AG04450 (cell line): ENCODE results near the gene TP53AIP1. TPM values are rescaled to one million over a fixed set of nuclear protein-coding genes. Genes with fewer than 3 reads are reported as not detected.

Experiments used
- CTCF ChIA-PET: fragments of 300-600, 350-600 bp; formaldehyde crosslinking; extraction: SDS; loops from one replicate; lab custom pipeline; 2022; ENCODE audit warnings: antibody characterized with exemption, inconsistent platforms; lab: Charles Lee
- POLR2A ChIA-PET: fragments of 350-600 bp; formaldehyde crosslinking; extraction: SDS; loops from one replicate; lab custom pipeline; 2021; ENCODE audit warnings: antibody characterized with exemption, inconsistent platforms; lab: Yijun Ruan, JAX
- DNase-seq: peaks from one replicate; pipeline ENCODE4 v3.0.0-alpha.2; 2011; ENCODE audit warnings: low read depth, low spot score
- H3K27ac ChIP-seq: one replicate; pipeline ENCODE4 v1.5.1; 2012; ENCODE audit warnings: low read depth, low read length, control low read depth
- H3K27me3 ChIP-seq: one replicate; pipeline ENCODE4 v1.6.0; 2012; ENCODE audit warnings: low read length; ENCODE audit not compliant: control insufficient read depth, insufficient read depth
- H3K4me3 ChIP-seq: 2 replicates; pipeline ENCODE4 v1.5.1; 2011; ENCODE audit warnings: mild to moderate bottlenecking, low read depth, low read length, control low read depth
- H3K9me3 ChIP-seq: 2 replicates; pipeline ENCODE4 v1.5.1; 2012; ENCODE audit warnings: low read length; ENCODE audit not compliant: control insufficient read depth, insufficient read depth
- CTCF ChIP-seq: IDR thresholded peaks from 2 replicates; pipeline ENCODE4 v1.5.1; 2011; ENCODE audit warnings: low read depth, low read length, control low read depth, inconsistent platforms
- polyA plus RNA-seq: library from polyadenylated mRNA; depleted of rRNA; stranded (reverse); fragments of >200 nt; gene quantifications from 2 replicates; pipeline ENCODE4 v1.2.3, GENCODE V29; 2011

The TP53AIP1 gene
- polyA plus RNA-seq, 1 experiment: not detected

- ChIA-PET POLR2A (no interaction called here), CTCF (interaction anchor here (0.7 kb wide), 1 partner anchor 154 kb away, joined by 3 read pairs; no protein-coding TSS in a partner anchor)
- no peak overlapping the region for H3K27ac ChIP-seq
- H3K4me3 ChIP-seq: no peak overlapping the region
- DNase-seq: no peak
- H3K27me3 ChIP-seq: no peaks in the 10 kb centered on the region
- no peak for TF ChIP-seq CTCF
- no peaks in the 10 kb centered on the region for H3K9me3 ChIP-seq
Measured at GRCh38 chr11:128981254-128981653, 38.6 kb upstream of the TP53AIP1 start.

- no peaks in the 10 kb centered on the region for H3K27me3 ChIP-seq
- no peak for DNase-seq
- no peak overlapping the region for H3K27ac ChIP-seq
- H3K4me3 ChIP-seq: no peak overlapping the region
- CTCF ChIA-PET: interaction anchor here (1.1 kb wide), 1 partner anchor 110 kb away, joined by 3 read pairs; no protein-coding TSS in a partner anchor
- no peak for TF ChIP-seq CTCF
- no peaks in the 10 kb centered on the region for H3K9me3 ChIP-seq
- POLR2A ChIA-PET: no interaction called here
Measured at GRCh38 chr11:128970598-128971190, 28.0 kb upstream of the TP53AIP1 start.

- no peak for DNase-seq
- Histone ChIP-seq H3K27me3 (no peaks in the 10 kb centered on the region), H3K9me3 (no peaks in the 10 kb centered on the region), H3K27ac (no peak overlapping the region), H3K4me3 (no peak overlapping the region)
- CTCF ChIA-PET: no interaction called here
- POLR2A ChIA-PET: no interaction called here
- no peak for TF ChIP-seq CTCF
Measured at GRCh38 chr11:128968916-128969315, 26.2 kb upstream of the TP53AIP1 start.

GRCh38 chr11:128967578-128967977 lies 24.9 kb upstream of the TP53AIP1 start:
- POLR2A ChIA-PET: no interaction called here
- TF ChIP-seq CTCF: no peak
- CTCF ChIA-PET: interaction anchor here (0.6 to 1.5 kb wide), 4 partner anchors 10 to 810 kb away, joined by 4 to 5 read pairs (median 5); no protein-coding TSS in a partner anchor

GRCh38 chr11:128965485-128965884 lies 22.8 kb upstream of the TP53AIP1 start:
- CTCF ChIA-PET: interaction anchor here (0.6 to 1.5 kb wide), 3 partner anchors 11 to 80 kb away, joined by 3 to 5 read pairs (median 3); no protein-coding TSS in a partner anchor
- Histone ChIP-seq H3K4me3 (no peak overlapping the region), H3K9me3 (no peaks in the 10 kb centered on the region), H3K27ac (no peak overlapping the region), H3K27me3 (no peaks in the 10 kb centered on the region)
- DNase-seq: no peak
- POLR2A ChIA-PET: no interaction called here
- TF ChIP-seq CTCF: no peak

More at GRCh38 chr11:128967578-128967977, 24.9 kb upstream of the TP53AIP1 start:
- H3K27ac ChIP-seq: no peak overlapping the region
- no peaks in the 10 kb centered on the region for H3K9me3 ChIP-seq
- no peaks in the 10 kb centered on the region for H3K27me3 ChIP-seq
- DNase-seq: no peak
- H3K4me3 ChIP-seq: no peak overlapping the region
